Measurements from ENCODE around the gene USP34.

GRCh38 chr2:61282104-61282590, 188.7 kb downstream of the USP34 start:
- TF ChIP-seq CTCF (IDR thresholded peaks at IDR 0.05): no peak
- no peak for TF ChIP-seq POLR2A (IDR thresholded peaks at IDR 0.05)
- no peak for TF ChIP-seq EP300 (IDR thresholded peaks at IDR 0.05)

Data from ovary (tissue), 3 donors.